ENCODE data around the gene USP48.
"Not testable (repeated sequence)": the region's sequence is repeated elsewhere in the genome, so short reads cannot be mapped to it uniquely, and the experiment has no call there.

The USP48 gene

DNA sequence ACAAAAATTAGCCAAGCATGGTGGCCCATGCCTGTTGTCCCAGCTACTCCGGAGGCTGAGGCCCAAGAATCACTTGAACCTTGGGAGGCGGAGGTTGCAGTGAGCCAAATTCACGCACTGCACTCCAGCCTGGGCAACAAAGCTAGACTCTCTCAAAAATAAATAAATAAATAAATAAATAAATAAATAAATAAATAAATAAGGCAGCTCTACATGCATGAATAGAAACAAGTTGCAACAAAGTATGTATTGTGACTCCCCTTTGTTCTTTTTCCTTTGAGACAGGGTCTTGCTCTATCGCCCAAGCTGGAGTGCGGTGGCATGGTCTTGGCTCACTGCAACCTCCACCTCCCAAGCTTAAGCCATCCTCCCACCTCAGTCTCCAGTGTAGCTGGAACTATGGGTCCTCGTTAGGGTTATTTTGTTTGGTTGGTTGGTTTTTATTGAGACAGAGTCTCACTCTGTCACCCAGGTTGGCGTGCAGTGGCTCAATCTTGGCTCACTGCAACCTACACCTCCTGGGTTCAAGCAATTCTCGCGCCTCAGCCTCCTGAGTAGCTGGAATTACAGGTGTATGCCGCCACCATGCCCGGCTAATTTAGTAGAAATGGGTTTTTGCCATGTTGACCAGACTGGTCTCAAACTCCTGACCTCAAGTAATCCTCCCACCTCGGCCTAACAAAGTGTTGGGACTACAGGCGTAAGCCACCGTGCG, 8.0 kb downstream of the USP48 start:
- Histone ChIP-seq H3K27me3 (replicated peaks; ENCODE audit: control insufficient read depth, insufficient read depth, low read length) (no peaks in the 10 kb centered on the region), H3K4me3 (replicated peaks; ENCODE audit: low read depth, low read length) (no peak overlapping the region), H3K36me3 (ENCODE audit: control insufficient read depth, insufficient read depth, low read length) (no peaks in the 10 kb centered on the region; the same call in 1 of the 2 replicates)
- TF ChIP-seq, protein P1, sequence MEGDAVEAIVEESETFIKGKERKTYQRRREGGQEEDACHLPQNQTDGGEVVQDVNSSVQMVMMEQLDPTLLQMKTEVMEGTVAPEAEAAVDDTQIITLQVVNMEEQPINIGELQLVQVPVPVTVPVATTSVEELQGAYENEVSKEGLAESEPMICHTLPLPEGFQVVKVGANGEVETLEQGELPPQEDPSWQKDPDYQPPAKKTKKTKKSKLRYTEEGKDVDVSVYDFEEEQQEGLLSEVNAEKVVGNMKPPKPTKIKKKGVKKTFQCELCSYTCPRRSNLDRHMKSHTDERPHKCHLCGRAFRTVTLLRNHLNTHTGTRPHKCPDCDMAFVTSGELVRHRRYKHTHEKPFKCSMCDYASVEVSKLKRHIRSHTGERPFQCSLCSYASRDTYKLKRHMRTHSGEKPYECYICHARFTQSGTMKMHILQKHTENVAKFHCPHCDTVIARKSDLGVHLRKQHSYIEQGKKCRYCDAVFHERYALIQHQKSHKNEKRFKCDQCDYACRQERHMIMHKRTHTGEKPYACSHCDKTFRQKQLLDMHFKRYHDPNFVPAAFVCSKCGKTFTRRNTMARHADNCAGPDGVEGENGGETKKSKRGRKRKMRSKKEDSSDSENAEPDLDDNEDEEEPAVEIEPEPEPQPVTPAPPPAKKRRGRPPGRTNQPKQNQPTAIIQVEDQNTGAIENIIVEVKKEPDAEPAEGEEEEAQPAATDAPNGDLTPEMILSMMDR (IDR thresholded peaks at IDR 0.05; ENCODE audit: insufficient read depth, low read length, poor library complexity, severe bottlenecking), result no peak
- no peak for DNase-seq (ENCODE audit: extremely low read depth, insufficient read length)

DNA sequence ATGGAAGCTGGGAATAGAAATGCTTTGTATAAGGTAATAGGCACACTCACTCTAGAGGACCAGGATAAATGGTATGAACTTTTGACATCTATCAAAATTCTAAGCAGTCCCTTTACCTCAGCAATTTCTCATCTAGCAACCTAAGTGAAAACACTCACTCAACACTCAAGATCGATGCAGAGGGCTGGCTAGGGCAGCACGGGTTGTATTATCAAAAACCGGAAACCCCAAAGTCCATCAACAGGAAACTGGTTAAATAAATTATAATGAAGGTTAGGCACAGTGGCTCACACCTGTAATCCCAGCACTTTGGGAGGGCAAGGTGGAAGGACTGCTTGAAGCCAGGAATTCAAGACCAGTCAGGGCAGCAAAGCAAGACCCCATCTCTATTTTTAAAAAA, 9.4 kb downstream of the USP48 start:
- H3K36me3 ChIP-seq (ENCODE audit: control insufficient read depth, insufficient read depth, low read length), result peaks cover 2% of the 10 kb centered on the region
- H3K4me3 ChIP-seq (replicated peaks; ENCODE audit: low read depth, low read length), result no peak overlapping the region
- TF ChIP-seq, protein P1 (IDR thresholded peaks at IDR 0.05; ENCODE audit: insufficient read depth, low read length, poor library complexity, severe bottlenecking), result no peak
- H3K27me3 ChIP-seq (replicated peaks; ENCODE audit: control insufficient read depth, insufficient read depth, low read length), result no peaks in the 10 kb centered on the region
- DNase-seq (ENCODE audit: extremely low read depth, insufficient read length), result no peak

DNA sequence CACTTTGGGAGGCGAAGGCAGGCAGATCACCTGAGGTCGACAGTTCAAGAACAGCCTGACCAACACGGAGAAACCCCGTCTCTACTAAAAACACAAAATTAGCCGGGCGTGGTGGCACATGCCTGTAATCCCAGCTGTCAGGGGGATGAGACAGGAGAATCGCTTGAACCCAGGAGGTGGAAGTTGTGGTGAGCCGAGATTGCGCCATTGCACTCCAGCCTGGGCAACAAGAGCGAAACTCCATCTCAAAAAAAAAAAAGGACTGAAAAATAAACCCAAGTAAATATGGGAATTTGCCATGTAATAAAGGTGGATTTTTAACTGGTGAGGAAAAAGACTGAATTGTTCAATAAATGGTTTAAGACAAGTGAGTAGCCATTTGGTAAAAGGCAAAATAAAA, 11.3 kb downstream of the USP48 start:
- not testable (repeated sequence) for H3K4me3 ChIP-seq (replicated peaks; ENCODE audit: low read depth, low read length); H3K27me3 ChIP-seq (replicated peaks; ENCODE audit: control insufficient read depth, insufficient read depth, low read length); H3K36me3 ChIP-seq (ENCODE audit: control insufficient read depth, insufficient read depth, low read length); DNase-seq (ENCODE audit: extremely low read depth, insufficient read length)

DNA sequence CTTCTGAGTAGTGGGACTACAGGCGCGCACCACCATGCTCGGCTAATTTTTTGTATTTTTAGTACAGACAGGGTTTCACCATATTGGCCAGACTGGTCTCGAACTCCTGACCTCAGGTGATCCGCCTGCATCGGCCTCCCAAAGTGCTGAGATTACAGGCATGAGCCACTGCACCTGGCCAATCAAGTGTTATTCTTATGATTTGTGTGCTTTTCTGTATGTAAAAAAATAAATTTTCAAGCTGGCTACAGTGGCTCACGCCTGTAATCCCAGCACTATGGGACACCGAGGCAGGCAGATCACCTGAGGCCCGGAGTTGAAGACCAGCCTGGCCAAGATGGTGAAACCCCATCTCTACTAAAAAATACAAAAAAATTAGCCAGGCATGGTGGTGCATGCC, 12.3 kb downstream of the USP48 start:
- H3K4me3 ChIP-seq (replicated peaks; ENCODE audit: low read depth, low read length); H3K36me3 ChIP-seq (ENCODE audit: control insufficient read depth, insufficient read depth, low read length); DNase-seq (ENCODE audit: extremely low read depth, insufficient read length): not testable (repeated sequence)

DNA sequence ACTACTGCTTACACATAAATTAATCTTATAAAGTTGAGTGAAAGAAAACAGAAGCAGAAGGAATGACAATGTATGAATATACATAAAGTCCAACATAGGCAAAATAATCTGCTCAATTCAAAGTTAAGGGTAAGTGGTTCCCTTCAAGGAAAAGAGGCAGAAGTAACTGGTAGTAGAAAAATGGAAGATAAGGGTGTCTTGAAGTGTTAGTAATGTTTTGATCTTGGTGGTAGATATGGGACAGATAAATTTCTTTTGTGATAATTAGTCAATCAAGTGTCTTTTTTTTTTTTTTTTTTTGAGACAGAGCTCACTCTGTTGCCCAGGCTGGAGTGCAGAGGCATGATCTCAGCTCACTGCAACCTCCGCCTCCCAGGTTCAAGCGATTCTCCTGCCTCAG, 12.7 kb downstream of the USP48 start:
- TF ChIP-seq, protein P1 (IDR thresholded peaks at IDR 0.05; ENCODE audit: insufficient read depth, low read length, poor library complexity, severe bottlenecking), result no peak
- DNase-seq (ENCODE audit: extremely low read depth, insufficient read length), result no peak
- Histone ChIP-seq H3K27me3 (replicated peaks; ENCODE audit: control insufficient read depth, insufficient read depth, low read length) (no peaks in the 10 kb centered on the region), H3K4me3 (replicated peaks; ENCODE audit: low read depth, low read length) (no peak overlapping the region), H3K36me3 (ENCODE audit: control insufficient read depth, insufficient read depth, low read length) (peaks cover 2% of the 10 kb centered on the region)

More for the DNA sequence above, 12.3 kb downstream of the USP48 start:
- H3K27me3 ChIP-seq (replicated peaks; ENCODE audit: control insufficient read depth, insufficient read depth, low read length), result not testable (repeated sequence)

DNA sequence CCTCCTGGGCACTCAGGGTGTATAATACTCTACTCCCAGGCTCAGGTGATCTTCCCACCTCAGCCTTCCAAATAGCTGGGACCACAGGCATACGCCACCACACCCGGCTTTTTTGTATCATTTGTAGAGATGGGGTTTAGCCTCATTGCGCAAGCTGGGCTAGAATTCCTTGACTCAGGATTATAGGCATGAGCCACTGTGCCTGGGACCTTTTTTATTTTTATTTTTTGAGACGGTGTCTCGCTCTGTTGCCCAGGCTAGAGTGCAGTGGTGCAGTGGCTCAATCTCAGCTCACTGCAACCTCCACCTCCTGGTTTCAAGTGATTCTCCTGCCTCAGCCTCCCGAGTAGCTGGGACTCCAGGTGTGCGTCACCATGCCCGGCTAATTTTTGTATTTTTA, 15.8 kb downstream of the USP48 start:
- not testable (repeated sequence) for H3K4me3 ChIP-seq (replicated peaks; ENCODE audit: low read depth, low read length); DNase-seq (ENCODE audit: extremely low read depth, insufficient read length); H3K36me3 ChIP-seq (ENCODE audit: control insufficient read depth, insufficient read depth, low read length); H3K27me3 ChIP-seq (replicated peaks; ENCODE audit: control insufficient read depth, insufficient read depth, low read length)

DNA sequence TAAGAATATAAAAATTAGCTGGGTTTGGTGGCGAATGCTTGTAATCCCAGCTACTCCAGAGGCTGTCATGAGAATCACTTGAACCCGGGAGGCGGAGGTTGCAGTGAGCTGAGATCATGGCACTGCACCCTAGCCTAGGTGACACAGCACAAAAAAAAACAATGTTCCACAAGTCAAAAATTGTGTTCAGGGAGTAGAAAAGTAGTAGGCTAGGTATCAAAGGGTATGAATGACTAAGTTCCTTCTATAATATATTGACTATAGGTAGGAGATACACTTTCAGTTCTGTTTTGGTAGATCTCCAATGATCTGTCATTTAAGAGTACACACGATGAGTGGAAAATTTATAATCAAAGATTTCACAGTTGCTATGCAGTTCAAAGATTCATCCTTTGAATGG, 16.7 kb downstream of the USP48 start:
- TF ChIP-seq, protein P1 (IDR thresholded peaks at IDR 0.05; ENCODE audit: insufficient read depth, low read length, poor library complexity, severe bottlenecking), result no peak
- Histone ChIP-seq H3K36me3 (ENCODE audit: control insufficient read depth, insufficient read depth, low read length) (peaks cover 2% of the 10 kb centered on the region), H3K4me3 (replicated peaks; ENCODE audit: low read depth, low read length) (no peak overlapping the region), H3K27me3 (replicated peaks; ENCODE audit: control insufficient read depth, insufficient read depth, low read length) (no peaks in the 10 kb centered on the region)
- no peak for DNase-seq (ENCODE audit: extremely low read depth, insufficient read length)
